SK-N-SH (cell line): ENCODE results near the gene SH2D4B. TPM values are rescaled to one million over a fixed set of nuclear protein-coding genes. Genes with fewer than 3 reads are reported as not detected.

Source experiments
- CTCF ChIA-PET: fragments of 300-600, 350-600 bp; formaldehyde crosslinking; extraction: SDS; loops from one replicate; lab custom pipeline; 2021; lab: Yijun Ruan, JAX
- POLR2A ChIA-PET: fragments of 350-600 bp; sonication (Branson Sonifier 250); formaldehyde crosslinking; extraction: SDS; loops from one replicate; lab custom pipeline; 2020; ENCODE audit warnings: antibody characterized with exemption, inconsistent platforms; lab: Yijun Ruan, JAX
- DNase-seq: peaks from one replicate; pipeline ENCODE4 v3.0.0; 2012
- H2AFZ ChIP-seq: fragments of 200-600 bp; sonication (generic); 2 replicates; pipeline ENCODE4 v1.8.1; 2016; ENCODE audit warnings: antibody characterized with exemption, mild to moderate bottlenecking, low read depth
- H3F3A ChIP-seq: fragments of 200-600 bp; sonication (generic); replicated peaks from 2 replicates; pipeline ENCODE3; 2016; ENCODE audit warnings: antibody characterized with exemption, mild to moderate bottlenecking; ENCODE audit not compliant: insufficient read depth
- H3K27ac ChIP-seq, 2 experiments: fragments of 200-500 bp in 1 of 2; fragments of 200-600 bp in 1 of 2; sonication (Bioruptor generic) in 1 of 2; sonication (generic), shearing (Covaris generic) in 1 of 2; 2 replicates each; pipeline versions ENCODE4 v1.5.1 to v1.6.1; 2014 to 2016; ENCODE audit warnings: low read depth in 2 of 2, inconsistent platforms in 1 of 2, low read length in 1 of 2, mild to moderate bottlenecking in 1 of 2, mixed read lengths in 1 of 2
- H3K27me3 ChIP-seq: fragments of 200-600 bp; sonication (generic), shearing (Covaris generic); 2 replicates; pipeline ENCODE4 v1.6.1; 2016; ENCODE audit warnings: mixed run types; ENCODE audit not compliant: insufficient read depth
- H3K36me3 ChIP-seq, 2 experiments: fragments of 200-500 bp in 1 of 2; fragments of 200-600 bp in 1 of 2; sonication (Bioruptor generic) in 1 of 2; sonication (generic) in 1 of 2; replicated peaks in 1 of 2; 2 replicates each; pipeline versions ENCODE3 to v1.5.1; 2014 to 2016; ENCODE audit warnings: low read length in 1 of 2, mild to moderate bottlenecking in 1 of 2; ENCODE audit not compliant: insufficient read depth in 2 of 2, control insufficient read depth in 1 of 2
- H3K4me1 ChIP-seq, 2 experiments: fragments of 200-500 bp in 1 of 2; fragments of 200-600 bp in 1 of 2; sonication (Bioruptor generic) in 1 of 2; sonication (generic), shearing (Covaris generic) in 1 of 2; 2 replicates each; pipeline versions ENCODE4 v1.5.1 to v1.6.1; 2014 to 2016; ENCODE audit warnings: low read depth in 1 of 2, low read length in 1 of 2, mixed run types in 1 of 2; ENCODE audit not compliant: insufficient read depth in 2 of 2, control insufficient read depth in 1 of 2
- H3K4me2 ChIP-seq: fragments of 200-600 bp; sonication (generic), shearing (Covaris generic); 2 replicates; pipeline ENCODE4 v1.6.1; 2017; ENCODE audit warnings: mixed run types
- H3K4me3 ChIP-seq, 2 experiments: fragments of 200-500 bp in 1 of 2; fragments of 200-600 bp in 1 of 2; sonication (Bioruptor generic) in 1 of 2; sonication (generic), shearing (Covaris generic) in 1 of 2; 2 replicates each; pipeline versions ENCODE4 v1.5.1 to v1.8.1; 2014 to 2016; ENCODE audit warnings: low read depth in 2 of 2, inconsistent platforms in 1 of 2, low read length in 1 of 2, mild to moderate bottlenecking in 1 of 2, mixed read lengths in 1 of 2, moderate library complexity in 1 of 2
- H3K79me2 ChIP-seq: fragments of 200-600 bp; sonication (generic); 2 replicates; pipeline ENCODE4 v1.8.1; 2017; ENCODE audit warnings: mild to moderate bottlenecking; ENCODE audit not compliant: insufficient read depth
- H3K9ac ChIP-seq: fragments of 200-600 bp; sonication (generic); 2 replicates; pipeline ENCODE4 v1.6.1; 2017; ENCODE audit warnings: mixed run types
- H3K9me2 ChIP-seq: fragments of 200-600 bp; sonication (generic); 2 replicates; pipeline ENCODE4 v1.6.1; 2017; ENCODE audit warnings: mixed run types
- H3K9me3 ChIP-seq: fragments of 200-600 bp; sonication (generic); 2 replicates; pipeline ENCODE4 v1.6.1; 2017; ENCODE audit warnings: mixed run types, mild to moderate bottlenecking, moderate library complexity
- H4K20me1 ChIP-seq: fragments of 200-600 bp; sonication (generic); 2 replicates; pipeline ENCODE4 v1.6.1; 2017; ENCODE audit warnings: mild to moderate bottlenecking, mixed run types; ENCODE audit not compliant: insufficient read depth
- ELF1 ChIP-seq: IDR thresholded peaks from 2 replicates; pipeline ENCODE4 v1.4.0; 2012
- FOSL2 ChIP-seq: IDR thresholded peaks from 2 replicates; pipeline ENCODE4 v1.4.0; 2012; ENCODE audit warnings: low read depth, mild to moderate bottlenecking, moderate library complexity, borderline replicate concordance
- GATA2 ChIP-seq: sonication (generic); formaldehyde crosslinking; IDR thresholded peaks from 2 replicates; pipeline ENCODE4 v1.5.0; 2020; ENCODE audit warnings: mild to moderate bottlenecking, missing genetic modification reagents
- NRF1 ChIP-seq: IDR thresholded peaks from 2 replicates; pipeline ENCODE4 v1.6.1; 2012; ENCODE audit warnings: low read depth, mild to moderate bottlenecking, low read length
- POLR2AphosphoS5 ChIP-seq: IDR thresholded peaks from 2 replicates; pipeline ENCODE4 v1.6.1; 2012; ENCODE audit warnings: low read depth, low read length
- RAD21 ChIP-seq: IDR thresholded peaks from 2 replicates; pipeline ENCODE4 v1.6.1; 2012; ENCODE audit warnings: mild to moderate bottlenecking, low read length
- RXRA ChIP-seq: IDR thresholded peaks from 2 replicates; pipeline ENCODE4 v1.4.0; 2012; ENCODE audit warnings: low read depth, mild to moderate bottlenecking, borderline replicate concordance
- SIN3A ChIP-seq: IDR thresholded peaks from 2 replicates; pipeline ENCODE4 v1.6.1; 2012; ENCODE audit warnings: low read depth, mild to moderate bottlenecking, low read length, moderate library complexity, borderline replicate concordance
- TCF12 ChIP-seq: IDR thresholded peaks from 2 replicates; pipeline ENCODE4 v1.4.0; 2012
- WGBS: methylation state at CpG from one replicate; pipeline ENCODE4 v1.1.6; 2017; ENCODE audit warnings: low lambda C conversion rate; 5-methylcytosine and 5-hydroxymethylcytosine counted together
- polyA plus RNA-seq, 3 experiments: library from polyadenylated mRNA; depleted of rRNA; stranded (reverse); fragments of >200 nt; gene quantifications; 2 replicates each; pipeline ENCODE4 v1.2.3, GENCODE V29; 2012
- TF ChIP-seq, protein P1 (sequence below): IDR thresholded peaks from 2 replicates; pipeline ENCODE4 v1.6.1; 2012; ENCODE audit warnings: mild to moderate bottlenecking, low read depth, low read length, moderate library complexity
- TF ChIP-seq, protein P2 (sequence below): IDR thresholded peaks from 2 replicates; pipeline ENCODE4 v1.4.0; 2012; ENCODE audit warnings: low read depth, borderline replicate concordance
- TF ChIP-seq, protein P3 (sequence below): IDR thresholded peaks from 2 replicates; pipeline ENCODE4 v1.4.0; 2012; ENCODE audit warnings: low read depth, borderline replicate concordance
- TF ChIP-seq, protein P4 (sequence below): fragments of 150-350 bp; IDR thresholded peaks from 2 replicates; pipeline ENCODE4 v1.6.1; 2017; ENCODE audit warnings: antibody characterized with exemption, low read length, low read depth, borderline replicate concordance

The SH2D4B gene
- polyA plus RNA-seq, 1 of the 3 experiments (the other 2 are of a cell fraction), result not detected

DNA sequence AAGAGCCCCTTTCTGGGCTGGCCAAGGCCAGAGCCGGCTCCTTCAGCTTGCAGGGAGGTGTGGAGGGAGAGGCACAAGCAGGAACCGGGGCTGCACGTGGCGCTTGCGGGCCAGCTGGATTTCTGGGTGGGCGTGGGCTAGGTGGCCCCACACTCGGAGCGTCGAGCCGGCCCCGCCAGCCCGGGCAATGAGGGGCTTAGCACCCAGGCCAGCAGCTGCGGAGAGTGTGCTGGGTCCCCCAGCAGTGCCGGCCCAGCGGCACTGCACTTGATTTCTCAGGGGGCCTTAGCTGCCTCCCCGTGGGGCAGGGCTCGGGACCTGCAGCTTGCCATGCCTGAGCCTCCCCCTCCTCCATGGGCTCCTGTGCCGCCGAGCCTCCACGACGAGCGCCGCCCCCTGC is 48.1 kb downstream of the SH2D4B start:
- DNase-seq, result no peak
- 50% methylated on average over 3 of the region's 23 CpGs for WGBS
- Histone ChIP-seq H3K4me2 (no peak overlapping the region), H3K79me2 (no peaks in the 10 kb centered on the region), H3F3A (no peaks in the 10 kb centered on the region), H3K27me3 (no peaks in the 10 kb centered on the region), H3K27ac (no peak overlapping the region), H3K4me3 (no peak overlapping the region), H4K20me1 (no peaks in the 10 kb centered on the region), H3K36me3 (no peaks in the 10 kb centered on the region), H3K9me2 (no peaks in the 10 kb centered on the region), H3K4me1 (no peaks in the 10 kb centered on the region), H3K9ac (no peak overlapping the region), H2AFZ (no peak overlapping the region), H3K9me3 (no peaks in the 10 kb centered on the region)
- TF ChIP-seq FOSL2, result no peak
- TF ChIP-seq ELF1, result no peak
- no peak for TF ChIP-seq SIN3A
- TF ChIP-seq, protein P1, sequence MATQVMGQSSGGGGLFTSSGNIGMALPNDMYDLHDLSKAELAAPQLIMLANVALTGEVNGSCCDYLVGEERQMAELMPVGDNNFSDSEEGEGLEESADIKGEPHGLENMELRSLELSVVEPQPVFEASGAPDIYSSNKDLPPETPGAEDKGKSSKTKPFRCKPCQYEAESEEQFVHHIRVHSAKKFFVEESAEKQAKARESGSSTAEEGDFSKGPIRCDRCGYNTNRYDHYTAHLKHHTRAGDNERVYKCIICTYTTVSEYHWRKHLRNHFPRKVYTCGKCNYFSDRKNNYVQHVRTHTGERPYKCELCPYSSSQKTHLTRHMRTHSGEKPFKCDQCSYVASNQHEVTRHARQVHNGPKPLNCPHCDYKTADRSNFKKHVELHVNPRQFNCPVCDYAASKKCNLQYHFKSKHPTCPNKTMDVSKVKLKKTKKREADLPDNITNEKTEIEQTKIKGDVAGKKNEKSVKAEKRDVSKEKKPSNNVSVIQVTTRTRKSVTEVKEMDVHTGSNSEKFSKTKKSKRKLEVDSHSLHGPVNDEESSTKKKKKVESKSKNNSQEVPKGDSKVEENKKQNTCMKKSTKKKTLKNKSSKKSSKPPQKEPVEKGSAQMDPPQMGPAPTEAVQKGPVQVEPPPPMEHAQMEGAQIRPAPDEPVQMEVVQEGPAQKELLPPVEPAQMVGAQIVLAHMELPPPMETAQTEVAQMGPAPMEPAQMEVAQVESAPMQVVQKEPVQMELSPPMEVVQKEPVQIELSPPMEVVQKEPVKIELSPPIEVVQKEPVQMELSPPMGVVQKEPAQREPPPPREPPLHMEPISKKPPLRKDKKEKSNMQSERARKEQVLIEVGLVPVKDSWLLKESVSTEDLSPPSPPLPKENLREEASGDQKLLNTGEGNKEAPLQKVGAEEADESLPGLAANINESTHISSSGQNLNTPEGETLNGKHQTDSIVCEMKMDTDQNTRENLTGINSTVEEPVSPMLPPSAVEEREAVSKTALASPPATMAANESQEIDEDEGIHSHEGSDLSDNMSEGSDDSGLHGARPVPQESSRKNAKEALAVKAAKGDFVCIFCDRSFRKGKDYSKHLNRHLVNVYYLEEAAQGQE, result no peak
- no peak for TF ChIP-seq POLR2AphosphoS5
- TF ChIP-seq, protein P2, sequence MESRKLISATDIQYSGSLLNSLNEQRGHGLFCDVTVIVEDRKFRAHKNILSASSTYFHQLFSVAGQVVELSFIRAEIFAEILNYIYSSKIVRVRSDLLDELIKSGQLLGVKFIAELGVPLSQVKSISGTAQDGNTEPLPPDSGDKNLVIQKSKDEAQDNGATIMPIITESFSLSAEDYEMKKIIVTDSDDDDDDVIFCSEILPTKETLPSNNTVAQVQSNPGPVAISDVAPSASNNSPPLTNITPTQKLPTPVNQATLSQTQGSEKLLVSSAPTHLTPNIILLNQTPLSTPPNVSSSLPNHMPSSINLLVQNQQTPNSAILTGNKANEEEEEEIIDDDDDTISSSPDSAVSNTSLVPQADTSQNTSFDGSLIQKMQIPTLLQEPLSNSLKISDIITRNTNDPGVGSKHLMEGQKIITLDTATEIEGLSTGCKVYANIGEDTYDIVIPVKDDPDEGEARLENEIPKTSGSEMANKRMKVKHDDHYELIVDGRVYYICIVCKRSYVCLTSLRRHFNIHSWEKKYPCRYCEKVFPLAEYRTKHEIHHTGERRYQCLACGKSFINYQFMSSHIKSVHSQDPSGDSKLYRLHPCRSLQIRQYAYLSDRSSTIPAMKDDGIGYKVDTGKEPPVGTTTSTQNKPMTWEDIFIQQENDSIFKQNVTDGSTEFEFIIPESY, result no peak
- TF ChIP-seq, protein P3, sequence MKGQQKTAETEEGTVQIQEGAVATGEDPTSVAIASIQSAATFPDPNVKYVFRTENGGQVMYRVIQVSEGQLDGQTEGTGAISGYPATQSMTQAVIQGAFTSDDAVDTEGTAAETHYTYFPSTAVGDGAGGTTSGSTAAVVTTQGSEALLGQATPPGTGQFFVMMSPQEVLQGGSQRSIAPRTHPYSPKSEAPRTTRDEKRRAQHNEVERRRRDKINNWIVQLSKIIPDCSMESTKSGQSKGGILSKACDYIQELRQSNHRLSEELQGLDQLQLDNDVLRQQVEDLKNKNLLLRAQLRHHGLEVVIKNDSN, result no peak
- TF ChIP-seq NRF1, result no peak
- TF ChIP-seq RXRA, result no peak
- no peak for TF ChIP-seq GATA2 (CRISPR knock-in tag)
- TF ChIP-seq RAD21, result no peak
- TF ChIP-seq TCF12, result no peak
- TF ChIP-seq, protein P4, sequence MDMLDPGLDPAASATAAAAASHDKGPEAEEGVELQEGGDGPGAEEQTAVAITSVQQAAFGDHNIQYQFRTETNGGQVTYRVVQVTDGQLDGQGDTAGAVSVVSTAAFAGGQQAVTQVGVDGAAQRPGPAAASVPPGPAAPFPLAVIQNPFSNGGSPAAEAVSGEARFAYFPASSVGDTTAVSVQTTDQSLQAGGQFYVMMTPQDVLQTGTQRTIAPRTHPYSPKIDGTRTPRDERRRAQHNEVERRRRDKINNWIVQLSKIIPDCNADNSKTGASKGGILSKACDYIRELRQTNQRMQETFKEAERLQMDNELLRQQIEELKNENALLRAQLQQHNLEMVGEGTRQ, result no peak
- ChIA-PET POLR2A (no interaction called here), CTCF (interaction anchor here (1.3 to 4.6 kb wide), 3 partner anchors 11 to 80 kb away, joined by 3 to 29 read pairs (median 4); no protein-coding TSS in a partner anchor)
